Measurements from ENCODE around the gene RIOK1. TPM values are rescaled to one million over a fixed set of nuclear protein-coding genes. Genes with fewer than 3 reads are reported as not detected.
"Not testable (repeated sequence)": the region's sequence is repeated elsewhere in the genome, so short reads cannot be mapped to it uniquely, and the experiment has no call there.

RIOK1 gene
- total RNA-seq, 1 donor from 2014 or later, result 21.9 TPM

GRCh38 chr6:7448232-7448631, 58.6 kb downstream of the RIOK1 start:
- TF ChIP-seq, protein P1, sequence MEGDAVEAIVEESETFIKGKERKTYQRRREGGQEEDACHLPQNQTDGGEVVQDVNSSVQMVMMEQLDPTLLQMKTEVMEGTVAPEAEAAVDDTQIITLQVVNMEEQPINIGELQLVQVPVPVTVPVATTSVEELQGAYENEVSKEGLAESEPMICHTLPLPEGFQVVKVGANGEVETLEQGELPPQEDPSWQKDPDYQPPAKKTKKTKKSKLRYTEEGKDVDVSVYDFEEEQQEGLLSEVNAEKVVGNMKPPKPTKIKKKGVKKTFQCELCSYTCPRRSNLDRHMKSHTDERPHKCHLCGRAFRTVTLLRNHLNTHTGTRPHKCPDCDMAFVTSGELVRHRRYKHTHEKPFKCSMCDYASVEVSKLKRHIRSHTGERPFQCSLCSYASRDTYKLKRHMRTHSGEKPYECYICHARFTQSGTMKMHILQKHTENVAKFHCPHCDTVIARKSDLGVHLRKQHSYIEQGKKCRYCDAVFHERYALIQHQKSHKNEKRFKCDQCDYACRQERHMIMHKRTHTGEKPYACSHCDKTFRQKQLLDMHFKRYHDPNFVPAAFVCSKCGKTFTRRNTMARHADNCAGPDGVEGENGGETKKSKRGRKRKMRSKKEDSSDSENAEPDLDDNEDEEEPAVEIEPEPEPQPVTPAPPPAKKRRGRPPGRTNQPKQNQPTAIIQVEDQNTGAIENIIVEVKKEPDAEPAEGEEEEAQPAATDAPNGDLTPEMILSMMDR (IDR thresholded peaks at IDR 0.05; ENCODE audit: insufficient read depth, low read length, severe bottlenecking), result no peak
- Histone ChIP-seq H3K36me3 (ENCODE audit: control insufficient read depth, insufficient read depth, low read length) (no peaks in the 10 kb centered on the region), H3K27me3 (ENCODE audit: control insufficient read depth, insufficient read depth, low read length) (no peaks in the 10 kb centered on the region), H3K4me3 (ENCODE audit: low read depth, low read length) (no peak overlapping the region)
- DNase-seq (ENCODE audit: low read depth), result no peak
- no peak for FAIRE-seq

GRCh38 chr6:7449018-7449417, 59.4 kb downstream of the RIOK1 start:
- H3K4me3 ChIP-seq (ENCODE audit: low read depth, low read length), result no peak overlapping the region
- FAIRE-seq (no peak), DNase-seq (ENCODE audit: low read depth) (no peak)
- H3K36me3 ChIP-seq (ENCODE audit: control insufficient read depth, insufficient read depth, low read length), result no peaks in the 10 kb centered on the region
- H3K27me3 ChIP-seq (ENCODE audit: control insufficient read depth, insufficient read depth, low read length), result no peaks in the 10 kb centered on the region
- TF ChIP-seq, protein P1 (IDR thresholded peaks at IDR 0.05; ENCODE audit: insufficient read depth, low read length, severe bottlenecking), result no peak

- TF ChIP-seq, protein P1 (IDR thresholded peaks at IDR 0.05; ENCODE audit: insufficient read depth, low read length, severe bottlenecking), result no peak
- Histone ChIP-seq H3K4me3 (ENCODE audit: low read depth, low read length) (no peak overlapping the region), H3K36me3 (ENCODE audit: control insufficient read depth, insufficient read depth, low read length) (no peaks in the 10 kb centered on the region), H3K27me3 (ENCODE audit: control insufficient read depth, insufficient read depth, low read length) (no peaks in the 10 kb centered on the region)
- FAIRE-seq (no peak), DNase-seq (ENCODE audit: low read depth) (peak; percentile 57)
Measured at GRCh38 chr6:7451326-7451725, 61.7 kb downstream of the RIOK1 start.

- TF ChIP-seq, protein P1 (IDR thresholded peaks at IDR 0.05; ENCODE audit: insufficient read depth, low read length, severe bottlenecking), result no peak
- DNase-seq (ENCODE audit: low read depth), result no peak
- FAIRE-seq, result no peak
- Histone ChIP-seq H3K27me3 (ENCODE audit: control insufficient read depth, insufficient read depth, low read length) (no peaks in the 10 kb centered on the region), H3K4me3 (ENCODE audit: low read depth, low read length) (no peak overlapping the region), H3K36me3 (ENCODE audit: control insufficient read depth, insufficient read depth, low read length) (no peaks in the 10 kb centered on the region)
Measured at GRCh38 chr6:7452898-7453297, 63.3 kb downstream of the RIOK1 start.

DNA sequence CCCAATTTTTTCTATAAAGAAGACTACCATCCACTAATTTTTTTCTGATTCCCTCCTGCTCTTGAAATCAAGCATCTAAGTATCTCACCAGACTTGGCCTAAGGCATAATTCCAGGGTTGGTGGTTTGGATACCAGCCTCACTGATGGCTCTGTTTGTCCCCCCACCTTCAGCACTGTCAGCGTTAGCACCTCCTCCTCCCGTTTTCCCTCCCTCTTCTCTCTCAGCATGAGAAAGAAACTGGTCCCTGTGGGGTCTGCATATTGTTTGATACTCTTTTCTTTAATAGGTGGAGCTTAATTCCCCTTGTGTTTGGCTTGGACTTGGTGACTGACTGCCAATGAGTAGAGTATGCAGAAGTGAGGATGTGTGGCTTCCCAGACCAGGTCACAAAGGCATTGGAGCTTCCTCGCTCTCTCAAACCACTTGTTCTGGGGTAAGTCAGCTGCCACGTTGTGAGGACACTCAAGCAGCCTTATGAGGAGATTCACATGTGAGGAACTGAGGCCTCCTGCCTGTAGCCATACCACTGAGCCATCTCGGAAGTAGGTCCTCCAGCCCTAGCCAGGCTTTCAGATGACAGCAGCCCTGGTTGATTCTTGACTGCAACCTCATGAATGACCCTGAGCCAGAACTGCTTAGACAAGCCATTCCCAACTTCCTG, 65.2 kb downstream of the RIOK1 start:
- no peak for DNase-seq (ENCODE audit: low read depth)
- no peak overlapping the region for H3K4me3 ChIP-seq (ENCODE audit: low read depth, low read length)
- H3K36me3 ChIP-seq (ENCODE audit: control insufficient read depth, insufficient read depth, low read length), result no peaks in the 10 kb centered on the region
- TF ChIP-seq, protein P1 (IDR thresholded peaks at IDR 0.05; ENCODE audit: insufficient read depth, low read length, severe bottlenecking), result no peak
- no peaks in the 10 kb centered on the region for H3K27me3 ChIP-seq (ENCODE audit: control insufficient read depth, insufficient read depth, low read length)
- no peak for FAIRE-seq

- not testable (repeated sequence) for H3K36me3 ChIP-seq (ENCODE audit: control insufficient read depth, insufficient read depth, low read length); DNase-seq (ENCODE audit: low read depth); H3K27me3 ChIP-seq (ENCODE audit: control insufficient read depth, insufficient read depth, low read length); H3K4me3 ChIP-seq (ENCODE audit: low read depth, low read length); FAIRE-seq
Measured at GRCh38 chr6:7456302-7456701, 66.7 kb downstream of the RIOK1 start.

Measured in bronchial epithelial cell (primary cell).